ENCODE data around the gene ENPP5.
A peak's percentile ranks its signal among the peaks of the same experiment; 100 is the strongest.
"Not testable (repeated sequence)": the region's sequence is repeated elsewhere in the genome, so short reads cannot be mapped to it uniquely, and the experiment has no call there.

Gene ENPP5

DNA sequence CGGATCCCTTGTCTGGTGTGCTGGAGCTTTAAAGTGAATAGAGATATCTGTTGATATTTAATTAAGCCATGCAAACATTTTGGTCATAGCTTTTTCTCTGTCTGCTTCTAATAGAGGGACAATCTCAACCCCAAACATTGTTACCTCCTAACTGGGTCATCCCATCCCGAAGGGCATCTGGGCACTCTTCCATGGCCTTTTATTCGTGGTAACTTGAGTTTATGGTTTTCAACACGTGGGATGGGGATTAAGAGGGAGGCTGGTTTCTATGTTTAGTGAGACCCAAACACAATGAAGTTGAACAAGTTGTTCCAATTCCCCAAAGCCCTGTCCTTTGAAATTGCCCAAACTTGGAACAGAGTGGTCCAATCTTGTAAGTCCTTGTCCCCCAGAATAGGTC, 1.4 kb upstream of the ENPP5 start:
- no peak for DNase-seq

DNA sequence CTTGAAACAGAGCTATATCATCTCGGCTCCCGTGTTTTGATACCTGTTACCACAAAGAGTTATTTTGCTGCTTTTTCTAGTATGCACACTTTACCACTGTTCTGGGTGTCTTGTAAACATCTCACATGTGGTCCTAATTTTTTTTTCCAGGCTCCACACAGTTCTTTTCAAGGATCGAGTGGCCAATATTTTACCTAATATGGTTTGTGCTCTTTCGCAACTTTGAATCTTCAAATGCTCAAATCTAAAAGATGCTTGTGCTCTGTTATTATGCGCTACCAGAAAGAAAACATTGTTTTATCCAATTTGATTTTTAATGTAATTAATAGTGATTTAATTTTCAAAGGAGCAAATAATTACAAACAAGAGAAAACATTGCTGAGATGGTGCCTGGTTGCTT, 10.7 kb downstream of the ENPP5 start:
- no peak for DNase-seq

DNA sequence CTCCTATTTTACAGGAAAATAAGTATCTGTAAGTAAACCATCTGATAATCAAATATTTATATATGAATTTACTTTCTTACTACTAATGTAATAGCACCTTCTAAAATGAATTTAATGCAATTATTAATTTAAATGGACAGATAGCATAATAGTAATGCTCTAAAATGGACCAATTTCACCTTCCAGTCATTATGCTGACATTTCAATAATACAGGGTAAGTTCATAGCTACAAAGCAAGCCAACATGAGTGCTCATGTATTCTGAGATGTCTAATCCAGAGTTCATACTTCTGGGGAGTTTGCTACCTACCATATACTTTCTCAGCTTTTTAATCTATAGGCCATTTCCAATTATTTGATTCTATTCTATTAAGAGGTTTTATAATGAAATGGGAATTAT, 11.6 kb downstream of the ENPP5 start:
- no peak for DNase-seq

DNA sequence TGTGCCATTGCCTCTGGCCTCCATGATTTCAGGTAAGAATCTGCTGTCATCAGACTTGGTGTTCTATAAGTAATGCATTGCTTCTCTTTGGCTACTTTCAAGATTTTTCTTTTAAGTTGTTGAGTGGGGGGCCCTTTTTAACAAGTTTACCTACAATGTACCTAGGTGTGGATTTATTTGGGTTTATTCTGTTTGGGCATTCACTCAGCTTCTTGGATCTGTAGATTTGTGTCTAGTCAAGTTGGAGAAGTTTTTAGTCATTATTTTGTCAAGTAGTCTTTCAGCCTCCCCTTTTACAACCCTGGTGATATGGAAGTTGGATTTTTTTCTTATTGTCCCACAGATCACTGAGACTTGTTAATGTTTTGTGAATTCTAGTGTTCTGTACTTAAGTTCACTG, 14.1 kb downstream of the ENPP5 start:
- DNase-seq = no peak

DNA sequence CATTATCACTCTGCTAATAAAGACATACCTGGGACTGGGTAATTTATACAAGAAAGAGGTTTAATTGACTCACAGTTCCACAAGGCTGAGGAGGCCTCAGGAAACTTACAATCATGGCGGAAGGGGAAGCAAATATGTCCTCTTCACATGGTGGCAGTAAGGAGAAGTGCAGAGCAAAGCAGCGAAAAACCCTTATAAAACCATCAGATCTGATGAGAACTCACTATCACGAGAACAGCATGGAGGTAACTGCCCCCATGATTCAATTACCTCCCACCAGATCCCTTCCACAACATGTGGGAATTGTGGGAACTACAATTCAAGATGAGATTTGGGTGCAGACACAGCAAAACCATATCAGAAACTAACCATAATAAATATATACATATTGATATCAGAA, 21.7 kb downstream of the ENPP5 start:
- DNase-seq = not testable (repeated sequence)

DNA sequence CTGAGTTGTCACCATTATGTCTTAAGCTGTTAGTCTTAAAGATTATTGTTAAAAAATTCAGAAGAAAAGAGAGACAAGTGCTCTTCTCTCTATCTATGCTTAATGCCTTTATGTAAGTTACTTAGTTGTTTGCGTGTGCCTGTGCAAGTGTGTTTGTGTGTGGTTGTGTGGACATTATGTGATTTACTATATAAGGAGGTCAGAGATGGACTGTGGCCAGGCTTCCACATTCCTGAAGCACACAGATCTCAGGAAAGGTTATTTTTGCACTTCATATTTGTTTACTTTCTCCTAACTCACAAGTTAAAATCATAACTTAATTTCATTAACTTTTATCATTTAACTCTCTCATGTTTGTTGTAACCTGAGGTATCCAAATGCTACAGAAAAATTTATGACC, 26.5 kb downstream of the ENPP5 start:
- no peak for DNase-seq

DNA sequence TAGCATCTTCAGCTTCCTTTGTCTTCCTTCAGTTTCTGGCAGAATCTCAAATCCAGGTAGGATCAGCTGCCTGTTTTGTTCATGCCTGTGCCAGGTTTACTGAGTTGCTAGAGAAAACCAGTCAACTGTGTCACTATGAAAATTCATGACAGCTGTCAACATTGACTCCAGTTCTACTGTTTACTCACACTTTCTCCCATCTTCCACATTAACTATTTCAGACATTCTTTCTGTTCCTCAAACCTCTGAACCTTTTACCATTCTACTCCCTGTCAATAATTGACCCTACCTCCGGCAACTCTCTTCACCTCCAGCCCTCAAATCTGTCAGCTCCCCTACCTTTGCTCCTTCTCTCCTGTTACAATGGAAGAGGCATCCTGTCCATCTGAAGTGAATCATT, 32.5 kb downstream of the ENPP5 start:
- DNase-seq = no peak

DNA sequence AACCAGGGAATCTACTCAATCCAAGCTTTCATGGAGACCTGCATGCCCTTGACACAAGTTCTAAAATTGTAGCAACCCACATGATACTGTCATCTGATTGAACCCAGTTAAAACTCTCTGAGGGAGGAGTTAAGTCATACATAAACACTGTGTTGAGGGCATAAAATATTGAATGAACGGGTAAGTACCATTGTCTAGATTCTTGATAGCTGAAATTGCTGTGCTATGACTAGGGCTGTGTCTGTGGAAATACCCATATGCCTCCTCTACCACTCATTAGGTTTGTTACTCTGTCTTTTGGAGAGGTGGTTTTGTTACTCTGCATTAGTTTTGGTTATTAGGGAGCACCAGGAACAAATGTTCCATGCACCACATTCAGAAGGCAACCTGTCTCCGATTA, 33.4 kb downstream of the ENPP5 start:
- DNase-seq = no peak

DNA sequence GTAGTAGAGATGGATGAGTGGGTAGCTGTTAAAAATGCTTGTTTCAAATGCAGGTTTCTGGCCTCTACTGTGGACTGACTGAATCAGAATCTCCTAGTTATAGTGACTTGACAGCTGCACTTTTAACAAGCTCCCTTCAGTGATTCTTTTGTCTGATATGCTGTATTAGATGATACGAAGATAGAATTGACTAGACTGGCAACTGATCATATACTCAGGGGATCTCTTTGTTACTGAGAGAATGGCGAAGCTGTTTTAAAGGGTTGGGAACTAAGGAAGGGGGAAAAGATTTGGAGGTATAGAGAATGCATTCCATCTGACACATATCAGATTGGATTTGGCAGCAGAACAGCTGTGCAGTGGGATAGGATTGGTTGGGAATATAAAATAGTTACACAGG, 33.9 kb downstream of the ENPP5 start:
- no peak for DNase-seq

DNA sequence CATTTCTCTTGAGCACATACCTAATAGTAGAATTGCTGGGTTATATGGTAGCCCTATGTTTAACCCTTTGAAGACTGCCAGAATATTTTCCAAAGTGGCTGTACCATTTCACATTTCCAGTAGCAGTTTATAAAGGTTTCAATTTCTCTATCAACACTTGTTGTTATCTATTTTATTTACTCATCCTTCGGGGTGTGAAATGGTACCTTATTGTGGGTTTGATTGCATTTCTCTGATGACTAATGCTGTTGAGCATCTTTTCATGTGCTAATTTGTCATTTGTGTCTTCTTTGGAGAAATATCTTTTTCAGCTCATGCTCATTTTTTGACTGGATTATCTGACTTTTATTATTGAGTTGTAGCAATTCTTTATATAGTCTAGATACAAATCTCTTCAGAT, 35.6 kb downstream of the ENPP5 start:
- no peak for DNase-seq

DNA sequence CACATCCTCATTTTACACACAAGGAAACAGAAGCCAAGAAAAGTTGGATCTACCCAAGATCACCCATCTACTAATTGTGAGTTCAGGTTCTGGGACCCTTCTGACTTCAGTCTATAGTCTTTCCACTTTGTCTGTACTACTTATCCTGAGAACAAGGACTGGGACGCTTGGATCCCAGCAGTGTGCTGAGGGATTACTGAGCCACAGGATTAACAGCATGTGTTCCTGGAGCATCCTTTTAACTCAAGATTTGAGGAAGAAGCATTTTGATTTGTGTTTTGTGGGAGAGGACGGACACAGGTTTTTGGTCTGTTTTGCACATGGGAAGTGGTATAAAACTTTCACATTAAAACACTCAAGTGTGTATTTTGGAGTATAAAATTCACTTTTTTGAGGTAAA, 36.6 kb downstream of the ENPP5 start:
- DNase-seq = no peak

DNA sequence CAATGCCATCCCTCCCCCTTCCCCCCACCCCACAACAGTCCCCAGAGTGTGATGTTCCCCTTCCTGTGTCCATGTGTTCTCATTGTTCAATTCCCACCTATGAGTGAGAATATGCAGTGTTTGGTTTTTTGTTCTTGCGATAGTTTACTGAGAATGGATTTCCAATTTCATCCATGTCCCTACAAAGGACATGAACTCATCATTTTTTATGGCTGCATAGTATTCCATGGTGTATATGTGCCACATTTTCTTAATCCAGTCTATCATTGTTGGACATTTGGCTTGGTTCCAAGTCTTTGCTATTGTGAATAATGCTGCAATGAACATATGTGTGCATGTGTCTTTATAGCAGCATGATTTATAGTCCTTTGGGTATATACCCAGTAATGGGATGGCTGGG, 39.5 kb downstream of the ENPP5 start:
- not testable (repeated sequence) for DNase-seq

DNA sequence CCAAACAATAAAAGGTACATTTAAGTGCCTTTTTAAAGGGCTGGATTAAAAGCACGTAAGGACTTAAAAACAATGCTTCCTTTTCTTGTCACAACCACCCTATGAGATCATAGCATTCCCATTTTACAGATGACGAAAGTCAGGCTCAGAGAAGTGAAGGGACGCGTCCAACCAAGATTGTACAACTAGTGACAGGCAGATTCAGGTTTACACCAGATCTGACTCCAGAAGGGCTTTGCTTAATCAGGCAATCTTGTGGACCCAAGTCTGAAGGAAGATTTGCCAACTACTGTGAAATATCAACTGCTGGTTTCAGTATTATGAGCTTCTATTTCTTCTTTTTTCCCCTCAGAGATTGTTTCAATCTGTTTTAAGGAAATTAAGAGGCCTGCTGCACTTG, 40.1 kb downstream of the ENPP5 start:
- no peak for DNase-seq

DNA sequence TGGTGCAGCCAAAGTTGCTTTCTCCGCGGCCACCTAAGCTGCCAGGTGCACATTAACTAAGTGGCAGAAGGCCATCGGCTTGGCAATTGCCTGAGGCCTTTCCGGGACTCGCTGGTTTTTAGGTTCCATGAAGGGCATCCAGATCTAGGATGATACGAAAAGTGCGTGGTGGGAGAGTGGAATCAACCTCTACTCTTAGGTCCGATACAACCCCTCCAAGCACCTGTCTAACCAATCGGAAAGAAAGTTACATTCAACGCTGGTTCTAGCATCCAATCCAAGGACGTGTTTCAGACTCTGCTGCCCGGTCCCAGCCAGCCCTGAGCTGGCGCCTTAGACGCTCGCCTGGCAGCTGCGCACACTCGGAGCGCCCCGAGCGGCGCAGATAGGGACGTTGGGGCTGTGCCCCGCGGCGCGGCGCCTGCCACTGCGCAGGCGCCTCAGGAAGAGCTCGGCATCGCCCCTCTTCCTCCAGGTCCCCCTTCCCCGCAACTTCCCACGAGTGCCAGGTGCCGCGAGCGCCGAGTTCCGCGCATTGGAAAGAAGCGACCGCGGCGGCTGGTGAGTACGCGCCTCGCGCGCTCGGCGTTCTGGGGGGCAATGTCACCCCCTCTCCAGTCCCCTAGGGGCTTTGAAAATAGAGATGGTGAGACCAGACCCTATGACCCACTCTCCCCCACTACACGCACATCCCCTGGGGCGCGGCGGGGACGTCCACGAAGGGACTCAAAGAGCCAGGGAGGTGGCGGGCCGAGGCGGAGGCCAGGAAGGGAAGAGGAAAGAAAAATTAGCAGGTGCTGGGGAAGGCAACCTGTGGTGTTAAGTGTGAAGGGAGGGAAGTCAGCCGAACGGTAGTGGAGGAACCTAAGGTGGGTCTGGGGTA, 40.9 kb downstream of the ENPP5 start, which contains the start of gene ENPP4:
TSS of gene ENPP4 (plus strand) at position 361 of the 883 bp plus-strand sequence. CDS start 9,595 bp downstream, outside the sequence.
- DNase-seq = peak; percentile 78

DNA sequence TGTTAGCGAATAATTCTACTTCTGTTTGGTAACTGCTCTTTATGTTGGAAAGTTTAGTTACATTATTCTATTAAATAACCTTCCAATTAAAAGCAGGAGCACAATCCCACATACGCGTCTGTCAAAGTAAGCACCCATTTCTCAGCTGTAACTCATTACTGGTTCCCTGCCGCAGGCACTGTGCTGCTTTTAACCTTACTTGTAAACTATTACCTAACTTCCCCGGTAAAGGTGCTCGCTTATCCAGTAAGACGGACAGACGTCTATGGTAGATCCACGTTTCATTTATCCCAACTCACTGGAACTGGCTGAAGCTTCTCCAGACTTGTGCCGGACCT, 41.5 kb downstream of the ENPP5 start:
- DNase-seq = no peak

DNA sequence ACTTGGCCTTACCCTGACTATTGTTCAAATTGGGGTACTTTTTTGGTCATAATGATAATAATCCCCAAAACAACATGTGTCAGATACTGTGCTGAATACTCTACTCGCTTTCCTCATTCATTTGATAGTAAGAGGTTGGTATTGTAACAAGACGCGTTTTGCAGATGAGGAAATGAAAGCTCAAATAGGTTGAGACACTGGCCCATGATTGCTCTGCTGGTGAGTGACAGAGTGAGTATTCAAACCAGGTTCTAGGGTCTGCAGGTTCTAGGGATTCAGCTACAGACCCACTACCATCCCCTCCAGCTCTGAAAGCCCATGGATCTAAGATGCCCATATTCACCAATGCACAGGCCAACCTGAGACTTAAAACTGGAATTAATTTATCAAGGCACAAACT, 42.3 kb downstream of the ENPP5 start:
- DNase-seq = no peak

DNA sequence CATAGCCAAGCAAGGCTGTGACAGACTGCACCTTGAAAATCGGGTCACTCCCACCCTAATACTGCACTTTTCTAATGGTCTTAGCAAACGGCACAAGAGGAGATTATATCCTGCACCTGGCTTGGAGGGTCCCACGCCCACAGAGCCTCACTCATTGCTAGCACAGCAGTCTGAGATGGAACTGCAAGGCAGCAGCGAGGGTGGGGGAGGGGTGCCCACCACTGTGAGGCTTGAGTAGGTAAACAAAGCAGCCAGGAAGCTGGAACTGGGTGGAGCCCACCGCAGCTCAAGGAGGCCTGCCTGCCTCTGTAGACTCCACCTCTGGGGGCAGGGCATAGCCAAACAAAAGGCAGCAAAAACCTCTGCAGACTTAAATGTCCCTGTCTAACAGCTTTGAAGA, 51.1 kb downstream of the ENPP5 start:
- not testable (repeated sequence) for DNase-seq

DNA sequence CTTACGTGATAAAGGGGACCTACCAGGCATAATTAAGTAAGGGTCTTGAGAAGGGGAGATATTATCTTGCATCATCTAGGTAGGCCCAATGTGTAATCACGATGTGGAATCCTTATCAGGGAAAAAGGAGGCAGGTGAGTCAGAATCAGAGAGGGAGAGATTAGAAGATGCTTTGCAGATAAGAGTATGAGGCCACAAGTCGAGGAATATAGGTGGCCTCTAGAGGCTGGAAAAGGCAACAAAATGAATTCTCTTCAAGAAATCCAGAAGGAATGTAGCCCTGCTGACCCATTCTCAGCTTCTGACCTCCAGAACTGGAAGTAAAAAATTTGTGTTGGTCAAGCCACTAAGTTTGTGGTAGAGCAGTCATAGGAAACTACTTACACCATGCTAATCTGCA, 51.9 kb downstream of the ENPP5 start:
- no peak for DNase-seq

DNA sequence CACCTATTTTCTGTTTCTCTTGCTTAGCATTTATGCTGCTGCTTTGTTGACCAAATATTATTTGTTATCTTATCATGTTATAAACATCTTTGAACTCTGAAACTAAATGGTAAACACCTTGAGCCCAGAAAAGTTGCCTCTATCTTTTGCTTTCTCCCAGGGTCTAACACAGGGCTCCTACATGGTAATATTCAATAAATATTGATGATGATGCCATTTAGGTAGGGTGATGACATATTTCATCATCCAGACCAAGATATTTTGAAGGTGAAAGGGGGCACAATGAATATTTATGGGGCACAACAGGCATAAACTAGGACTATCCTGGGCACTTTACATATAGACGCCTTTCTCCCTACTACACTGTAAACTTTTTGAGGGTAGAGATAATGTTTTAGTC, 52.6 kb downstream of the ENPP5 start:
- DNase-seq = no peak

DNA sequence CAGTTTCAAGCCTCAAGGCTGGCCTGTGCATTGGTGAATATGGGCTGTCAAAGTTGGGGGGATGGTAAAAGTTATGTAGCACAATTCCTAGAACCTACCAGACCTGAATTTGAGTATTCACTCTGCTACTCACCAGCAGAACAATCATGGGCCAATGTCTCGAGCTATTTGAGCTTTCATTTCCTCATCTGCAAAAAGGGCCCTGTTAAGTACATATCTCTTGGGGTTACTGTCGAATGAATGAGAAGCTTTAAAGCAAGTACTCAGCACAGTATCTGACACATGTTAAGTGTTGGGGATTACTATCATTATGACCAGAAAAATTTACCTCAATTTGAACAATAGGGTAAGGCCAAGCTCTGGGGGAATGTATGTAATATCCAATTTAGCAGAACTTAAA, 54.5 kb downstream of the ENPP5 start:
- no peak for DNase-seq

DNA sequence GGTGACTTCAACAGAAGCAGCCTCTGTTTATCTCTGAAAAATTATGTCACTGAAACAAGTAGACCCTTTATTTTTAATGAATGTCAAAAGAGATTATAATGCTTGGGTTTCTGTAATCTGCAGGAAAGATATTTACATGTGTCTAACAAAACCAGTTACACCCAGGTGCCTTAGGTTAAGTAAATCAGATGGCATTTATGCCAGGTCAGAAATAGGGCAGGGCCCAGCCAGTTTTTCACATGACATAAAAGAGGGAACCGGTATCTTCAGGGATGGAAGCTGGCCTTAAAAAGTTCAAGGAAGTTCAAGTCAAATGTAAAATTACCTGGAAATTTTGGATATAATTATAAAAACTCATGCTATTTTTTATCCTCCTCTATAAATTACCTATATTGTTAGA, 55.1 kb downstream of the ENPP5 start:
- no peak for DNase-seq

DNA sequence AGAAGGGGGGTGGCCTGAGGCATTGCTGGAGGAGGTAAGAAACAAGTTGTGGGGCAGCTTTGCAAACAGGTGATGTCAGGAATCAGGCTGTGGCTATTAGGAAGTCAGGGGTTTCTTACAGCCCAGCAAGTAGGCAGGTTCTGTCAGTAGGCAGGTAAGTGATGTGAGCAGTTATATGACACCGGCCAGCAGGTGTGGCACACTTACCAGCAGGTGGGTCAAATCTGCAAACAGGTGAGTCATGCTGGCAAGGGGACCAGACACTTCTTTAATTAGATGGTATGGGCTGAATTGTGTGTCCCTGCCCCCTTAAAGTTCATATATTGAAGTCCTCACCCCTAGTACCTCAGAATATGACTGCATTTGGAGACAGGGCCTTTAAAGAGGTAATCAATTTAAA, 57.4 kb downstream of the ENPP5 start:
- peak; percentile 61 for DNase-seq
